ENCODE data around the gene ALKBH3.

Gene ALKBH3

DNA sequence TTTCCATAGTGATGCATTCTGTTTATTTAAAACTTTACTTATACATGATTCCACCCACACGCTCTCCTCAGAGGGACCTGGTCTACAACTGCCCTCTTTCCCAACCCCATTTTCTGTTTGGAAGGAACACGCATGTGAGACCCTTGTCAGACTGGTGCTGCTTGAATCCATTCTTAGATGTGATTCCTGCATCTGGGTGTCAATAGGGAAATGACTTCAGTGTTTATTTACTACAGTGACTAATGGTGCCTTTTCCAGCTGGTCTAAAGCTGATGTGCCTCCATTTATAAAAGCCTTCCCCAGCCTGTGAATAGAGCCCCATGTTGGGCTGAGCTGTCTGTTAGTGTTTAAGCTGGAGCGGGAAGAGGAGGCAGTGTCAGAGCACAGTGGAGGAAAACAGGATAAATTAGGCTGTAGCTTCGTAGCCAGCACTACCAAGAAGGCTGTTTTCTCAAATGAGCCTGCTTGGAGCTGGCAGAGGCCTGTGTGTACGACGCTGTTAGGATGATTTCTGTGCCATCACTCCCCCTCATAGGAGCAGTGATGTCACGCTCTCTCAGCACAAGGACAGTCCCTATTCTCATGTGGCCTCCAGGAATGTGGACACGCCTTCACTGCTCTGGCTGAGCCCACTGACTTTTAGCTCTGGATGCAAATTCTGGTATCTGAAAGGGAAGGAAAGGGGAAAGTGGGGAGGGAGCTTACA is 42.9 kb downstream of the ALKBH3 start:
- DNase-seq: no peak

DNA sequence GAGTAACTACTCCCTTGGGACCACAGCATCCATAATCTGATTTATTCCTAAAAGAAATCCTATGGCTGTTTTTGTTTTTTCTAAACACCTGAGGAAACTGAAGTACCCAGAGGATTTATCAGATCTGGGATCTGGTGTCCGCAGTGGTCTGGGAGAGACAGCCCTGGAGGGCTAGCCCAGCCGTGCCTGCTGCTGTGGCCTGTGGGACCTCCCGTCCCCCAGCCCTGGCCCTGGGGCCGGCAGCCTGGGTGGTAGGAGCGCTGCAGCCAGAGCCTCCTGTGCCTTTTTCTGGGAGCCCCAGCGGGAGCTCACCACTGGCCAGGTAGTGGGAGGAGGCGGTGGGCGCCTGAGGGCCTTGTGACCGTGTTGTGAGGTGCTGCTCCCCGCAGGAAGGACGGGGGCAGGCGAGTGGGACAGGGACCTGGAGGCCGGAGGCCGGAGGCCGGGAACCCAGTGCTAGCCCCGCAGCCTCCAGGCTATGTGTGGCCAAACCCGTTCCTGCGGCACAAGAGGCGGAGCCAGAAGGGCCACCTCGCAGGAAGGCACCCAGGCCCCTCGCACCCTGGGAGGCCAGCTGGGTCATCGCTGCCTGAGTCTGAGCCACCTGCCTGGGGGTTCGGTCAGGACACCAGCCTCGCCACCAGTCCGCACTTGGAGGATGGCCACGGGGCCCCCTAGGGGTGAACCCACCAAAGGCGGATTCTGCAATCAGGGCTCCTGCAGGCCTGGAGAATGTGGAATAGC is 43.7 kb downstream of the ALKBH3 start:
- DNase-seq: no peak

DNA sequence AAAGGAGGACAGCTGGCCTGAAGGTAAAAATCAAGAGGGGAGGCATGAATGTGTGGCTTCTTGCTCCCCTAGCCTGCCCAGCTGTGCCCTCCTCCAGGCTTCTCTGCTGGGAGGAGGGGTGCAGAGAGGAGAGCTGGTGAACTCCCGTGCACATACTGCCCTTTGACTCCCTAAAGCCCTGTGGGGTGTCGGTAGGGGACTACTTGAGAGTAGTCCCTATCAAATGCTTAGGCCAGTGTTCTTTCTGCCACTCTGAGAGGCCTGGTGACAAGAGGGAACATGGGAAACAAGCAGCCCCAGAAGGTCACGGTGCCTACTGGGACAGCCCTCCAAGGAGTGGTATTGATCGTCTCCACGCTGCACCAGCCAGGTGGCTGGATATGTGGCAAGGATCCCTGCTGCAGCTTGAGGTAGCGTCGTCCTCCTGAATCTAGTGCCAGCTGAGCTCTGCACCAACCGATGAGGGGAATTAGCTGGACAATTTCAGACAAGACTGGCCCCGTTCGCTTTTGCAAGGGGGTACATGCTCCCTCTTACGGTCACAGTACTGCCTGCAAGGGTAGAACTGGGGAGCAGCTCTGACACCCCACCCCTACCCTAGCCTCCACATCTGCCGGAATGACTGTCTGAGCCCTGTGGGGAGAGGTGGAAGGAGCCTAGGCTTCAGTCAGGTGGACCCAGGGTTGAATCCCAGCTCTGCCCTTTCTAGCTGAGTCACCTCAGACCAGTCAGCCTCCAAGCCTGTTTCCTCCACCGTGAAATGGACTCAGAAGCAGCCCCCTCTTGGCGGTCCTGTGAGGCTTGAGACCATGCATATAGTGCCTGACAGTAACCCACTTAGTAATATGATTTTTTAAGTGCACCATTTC is 44.7 kb downstream of the ALKBH3 start:
- DNase-seq: no peak

DNA sequence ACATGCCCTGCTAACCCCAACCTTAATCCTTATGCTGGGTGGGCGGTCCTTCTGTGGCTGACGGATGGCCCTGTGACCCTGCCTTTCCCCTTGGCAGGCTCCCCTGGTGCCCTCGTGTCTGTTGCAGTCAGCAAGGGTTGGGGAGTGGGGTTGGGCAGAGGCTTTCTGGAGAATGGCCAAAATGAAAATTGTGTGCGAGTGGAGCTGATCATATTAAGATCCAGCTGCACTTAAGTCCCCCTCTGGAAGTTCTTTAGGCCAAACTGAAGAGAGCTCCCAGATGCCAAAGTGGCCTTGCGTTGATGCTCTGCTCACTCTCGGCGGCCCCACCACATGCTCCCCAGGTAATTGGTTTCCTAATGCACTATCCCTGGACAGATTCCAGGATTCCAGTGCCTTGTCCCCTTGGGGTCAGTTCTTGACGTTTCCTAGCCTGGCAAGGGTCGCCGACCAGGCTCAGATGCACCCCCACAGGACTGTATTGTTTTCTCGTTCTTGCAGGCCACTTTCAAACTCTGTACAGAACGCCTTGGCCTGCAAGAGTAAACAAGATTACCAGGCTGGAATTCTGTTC is 45.4 kb downstream of the ALKBH3 start:
- no peak for DNase-seq

DNA sequence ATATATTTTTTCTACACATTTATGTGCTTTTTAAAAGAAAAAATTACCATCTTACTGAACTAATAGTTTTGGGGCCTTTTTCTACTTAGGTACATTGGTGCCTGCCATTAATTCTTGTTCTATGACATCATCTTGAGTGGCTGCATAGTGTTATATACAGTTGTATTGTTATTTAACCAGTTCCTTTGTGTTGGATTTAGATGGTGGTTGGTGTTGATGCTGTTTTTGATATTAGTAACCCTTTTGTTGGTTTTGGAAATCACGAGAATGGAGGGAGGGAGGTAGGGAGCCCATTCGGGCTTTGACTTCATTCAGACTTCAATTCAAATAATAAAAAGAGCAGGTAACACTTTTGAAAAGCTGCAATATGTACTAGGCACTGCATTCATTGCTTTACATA is 46.4 kb downstream of the ALKBH3 start:
- no peak for DNase-seq

DNA sequence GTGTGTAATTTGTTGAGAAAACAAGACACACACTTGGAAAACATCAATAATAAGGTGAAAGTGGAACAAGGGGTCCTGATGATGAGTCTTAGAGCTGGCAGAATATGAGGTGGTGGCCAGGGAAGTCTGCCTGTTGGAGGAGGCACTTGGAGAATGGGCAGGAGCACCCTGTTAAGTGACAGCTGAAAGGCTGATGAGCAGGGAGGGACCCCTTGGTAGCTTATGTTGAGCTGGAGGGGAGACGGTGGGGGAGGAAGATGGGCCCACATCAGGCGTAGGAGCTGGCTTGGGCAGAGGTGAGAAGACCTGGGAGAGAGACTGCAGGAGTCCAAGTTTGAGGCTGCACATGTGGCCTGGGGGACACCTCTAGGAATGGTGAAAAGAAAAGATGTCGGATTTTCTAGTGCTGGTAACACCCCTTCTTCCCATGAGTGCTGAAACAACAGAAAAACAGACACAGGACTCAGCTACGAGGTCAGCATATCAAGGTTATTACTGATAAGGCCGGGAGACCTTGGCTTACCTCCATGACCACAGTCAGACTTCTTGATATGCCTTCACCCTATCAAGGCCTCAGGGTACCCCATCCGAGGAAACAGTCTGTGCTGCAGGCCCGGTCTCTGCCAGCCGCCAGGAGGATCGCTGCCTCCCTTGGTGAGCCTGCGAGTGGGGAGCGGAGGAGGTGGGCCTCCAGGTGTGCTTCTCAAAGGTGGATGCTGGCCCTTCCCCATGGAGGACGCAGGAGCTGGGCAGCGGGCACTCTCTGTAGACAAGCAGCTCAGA is 47.5 kb downstream of the ALKBH3 start:
- DNase-seq: no peak

DNA sequence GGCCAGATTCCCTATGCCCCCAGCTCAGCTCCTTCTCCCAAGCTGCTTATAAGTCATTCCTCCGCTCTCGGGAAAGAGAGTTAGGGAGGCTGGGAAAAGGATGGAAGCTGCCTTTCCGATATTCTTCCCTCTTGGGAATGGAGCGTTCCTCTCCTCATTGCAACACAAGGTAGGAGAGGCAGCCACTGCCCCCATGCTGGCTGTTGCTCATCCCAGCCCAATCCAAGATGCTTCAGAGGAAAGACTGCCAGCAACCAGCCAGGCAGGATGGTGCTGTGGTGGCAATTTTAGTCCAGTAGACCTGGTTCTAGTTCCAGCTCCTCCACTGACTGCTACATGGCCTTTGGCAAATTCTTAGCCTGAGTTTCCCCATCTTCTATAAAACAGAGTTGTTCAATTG is 48.1 kb downstream of the ALKBH3 start:
- DNase-seq: no peak

DNA sequence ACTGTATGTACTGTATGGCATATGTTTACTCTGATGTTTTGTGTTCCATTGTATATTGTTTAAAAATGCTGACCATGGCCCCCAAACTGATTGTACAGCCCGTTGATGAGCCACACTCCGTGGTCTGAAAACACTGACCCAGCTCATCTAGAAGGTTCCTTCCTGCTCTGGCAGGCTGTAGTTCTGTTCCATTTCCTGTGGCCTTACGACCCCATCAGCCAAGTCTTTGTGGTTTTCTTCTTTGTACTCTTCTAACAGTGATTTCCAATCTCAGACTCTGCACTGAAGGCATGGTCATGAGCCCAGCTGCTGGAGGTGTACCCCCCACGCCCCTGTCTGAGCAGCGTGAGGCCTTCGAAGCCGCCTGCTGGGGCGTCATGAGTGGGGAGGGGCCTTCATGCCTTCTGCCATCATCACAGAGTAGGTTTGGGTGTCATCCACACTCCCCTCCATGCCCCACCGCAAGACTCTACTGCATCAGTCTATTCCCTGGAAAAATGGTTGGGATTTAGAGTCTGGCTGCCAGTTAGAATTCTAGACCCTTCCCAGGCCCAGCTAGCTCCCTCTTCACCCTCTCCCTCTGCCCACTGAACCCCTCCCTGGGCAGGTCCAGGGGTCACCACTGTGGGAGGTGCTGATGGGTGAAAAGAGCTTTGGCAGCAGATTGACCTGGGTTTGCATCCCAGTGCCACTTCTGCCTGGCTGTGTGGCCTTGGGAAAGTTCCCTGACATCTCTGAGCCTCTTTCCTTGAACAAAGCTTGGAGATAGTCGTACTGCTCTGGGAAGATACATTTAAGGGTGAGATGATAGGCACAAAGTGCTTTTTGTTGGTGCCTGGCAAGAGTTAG is 50.5 kb downstream of the ALKBH3 start:
- DNase-seq: no peak

DNA sequence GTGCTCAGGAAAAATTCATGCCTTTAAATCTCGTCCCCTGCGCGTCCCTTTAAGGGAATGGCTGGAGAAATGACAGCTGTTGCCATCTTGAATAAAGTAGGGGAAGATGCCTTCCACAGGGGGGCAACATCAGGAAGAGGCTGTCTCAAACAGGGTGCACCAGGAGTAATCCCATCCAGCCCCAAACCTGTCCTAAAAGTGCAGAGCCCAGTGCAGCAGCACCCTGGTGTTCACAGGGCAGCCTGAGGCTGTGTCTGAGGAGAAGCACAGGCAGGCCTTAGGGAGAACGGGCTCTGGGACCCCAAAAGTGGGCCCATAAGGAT is 51.0 kb downstream of the ALKBH3 start:
- DNase-seq: no peak

DNA sequence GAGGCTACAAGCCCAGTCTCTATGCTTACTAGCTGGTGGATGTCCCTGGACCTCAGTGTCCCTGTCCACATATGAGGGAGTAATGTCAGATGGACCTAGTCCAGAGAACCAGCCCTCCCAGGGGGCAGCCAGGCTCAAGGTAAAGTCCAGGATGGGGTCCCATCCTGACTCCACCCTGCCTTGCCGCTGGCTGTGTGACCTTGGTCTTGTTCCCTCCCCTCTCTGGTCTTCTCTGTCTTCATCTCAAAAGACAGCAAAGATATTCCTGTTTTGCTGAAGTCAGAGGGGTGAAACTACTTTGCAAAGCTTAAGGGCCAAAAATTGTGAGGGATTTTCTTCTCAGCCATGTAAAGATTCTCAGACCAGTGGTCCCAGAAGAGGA is 52.6 kb downstream of the ALKBH3 start:
- DNase-seq: no peak

DNA sequence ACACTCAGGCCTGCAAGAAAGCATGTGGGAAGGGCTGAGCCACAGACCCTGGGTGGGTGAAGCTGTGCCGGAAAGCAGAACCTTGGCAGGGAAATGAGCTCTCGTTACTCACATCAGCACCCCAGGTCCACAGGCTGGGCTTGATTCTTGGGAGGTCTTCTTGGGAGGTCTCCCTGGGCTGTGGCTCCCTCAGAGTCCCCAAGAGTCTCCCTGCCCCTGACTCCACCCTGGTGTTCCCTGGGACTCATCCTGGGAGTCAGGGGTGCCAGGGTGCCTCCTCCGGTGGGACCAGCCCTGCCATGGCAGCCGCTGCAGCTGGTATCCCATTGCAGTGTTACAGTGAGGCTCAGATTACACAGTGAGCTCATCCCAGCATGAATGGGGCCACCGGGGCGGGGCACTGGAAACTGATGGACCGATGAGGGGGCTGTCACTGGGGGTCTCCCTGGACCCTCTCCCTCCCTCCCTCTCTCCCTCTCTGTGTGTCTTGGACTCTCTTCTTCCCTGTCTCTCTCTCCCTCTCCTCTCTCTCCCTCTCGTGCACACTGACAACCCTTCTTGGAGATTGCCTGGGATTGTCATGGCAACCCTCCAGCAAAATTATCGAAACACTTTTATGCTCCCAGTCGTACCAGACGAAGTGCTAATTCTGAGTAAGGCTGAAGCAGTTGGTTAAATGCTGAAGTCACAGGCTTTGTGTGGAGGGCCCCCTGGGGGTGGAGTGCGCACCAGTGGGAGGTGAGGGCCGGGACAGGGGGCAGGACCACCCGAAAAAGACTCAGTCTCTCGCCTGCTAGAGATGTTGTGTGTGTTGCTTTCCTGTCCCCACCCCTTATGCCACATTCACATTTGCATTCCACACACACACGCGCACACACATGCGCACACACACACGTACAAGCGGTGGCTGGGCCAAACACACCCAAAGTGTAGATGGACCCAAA is 53.2 kb downstream of the ALKBH3 start:
- DNase-seq: no peak

DNA sequence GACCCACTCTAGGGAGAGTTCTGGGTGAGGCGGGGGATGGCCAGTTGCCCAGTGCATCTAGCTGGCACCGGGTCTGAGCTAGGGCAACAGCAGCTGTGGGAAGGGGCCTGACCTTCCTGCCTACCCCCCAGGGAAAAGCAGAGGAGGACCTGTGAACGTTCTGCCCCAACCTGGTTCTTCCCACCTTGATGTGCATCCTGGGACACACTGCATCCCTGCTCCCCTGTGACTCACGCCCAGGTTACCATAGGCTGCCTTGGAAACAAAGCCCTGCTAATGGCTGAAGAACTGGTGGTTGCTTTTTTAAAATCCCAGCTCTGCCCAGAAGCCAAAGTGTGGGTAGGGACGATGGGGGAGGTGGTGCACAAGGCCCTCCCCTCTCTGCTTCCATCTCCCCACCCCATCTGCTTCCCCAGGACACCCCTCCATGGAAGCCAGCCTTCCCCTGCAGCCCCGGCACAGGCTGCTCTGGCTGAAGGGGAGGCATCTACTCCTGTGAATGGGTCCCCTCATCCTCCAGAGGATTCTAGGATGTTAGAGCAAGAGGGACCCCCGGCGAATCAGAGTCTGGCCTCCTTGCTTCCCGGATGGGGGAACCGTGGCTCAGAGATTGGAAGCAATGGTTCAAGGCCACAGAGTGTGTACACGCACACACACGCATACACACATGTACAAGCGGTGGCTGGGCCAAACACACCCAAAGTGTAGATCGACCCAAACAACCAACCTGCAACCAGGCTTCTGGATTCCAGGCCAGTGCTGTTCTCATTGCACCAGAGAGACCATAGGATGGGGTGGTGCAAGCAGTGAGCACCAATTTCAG is 54.2 kb downstream of the ALKBH3 start:
- DNase-seq: no peak

DNA sequence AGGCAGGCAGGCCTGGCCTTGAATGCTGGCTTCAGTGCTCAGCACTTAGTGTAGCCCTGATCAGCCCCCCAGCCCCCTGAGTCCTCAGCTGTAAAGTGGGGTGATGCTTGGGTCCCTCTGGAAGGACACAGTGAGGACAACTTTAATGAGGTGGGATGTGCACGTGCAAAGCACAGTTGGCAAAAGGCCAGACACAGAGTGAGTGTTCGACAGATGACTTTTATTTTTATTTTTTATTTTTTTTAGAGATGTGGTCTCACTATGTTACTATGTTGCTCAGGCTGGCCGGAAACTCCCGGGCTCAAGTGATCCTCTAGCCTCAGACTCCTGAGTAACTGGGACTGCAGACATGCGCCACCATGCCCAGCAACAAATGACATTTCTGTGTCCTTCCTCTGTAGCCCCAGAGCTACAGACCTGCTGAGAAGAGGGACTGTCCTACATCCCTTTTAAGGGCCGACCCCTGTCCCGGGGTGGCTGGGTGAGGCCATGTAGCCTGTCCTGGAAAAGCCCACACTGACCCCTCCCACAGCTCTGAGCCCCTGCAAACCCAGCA is 54.9 kb downstream of the ALKBH3 start:
- DNase-seq: no peak

DNA sequence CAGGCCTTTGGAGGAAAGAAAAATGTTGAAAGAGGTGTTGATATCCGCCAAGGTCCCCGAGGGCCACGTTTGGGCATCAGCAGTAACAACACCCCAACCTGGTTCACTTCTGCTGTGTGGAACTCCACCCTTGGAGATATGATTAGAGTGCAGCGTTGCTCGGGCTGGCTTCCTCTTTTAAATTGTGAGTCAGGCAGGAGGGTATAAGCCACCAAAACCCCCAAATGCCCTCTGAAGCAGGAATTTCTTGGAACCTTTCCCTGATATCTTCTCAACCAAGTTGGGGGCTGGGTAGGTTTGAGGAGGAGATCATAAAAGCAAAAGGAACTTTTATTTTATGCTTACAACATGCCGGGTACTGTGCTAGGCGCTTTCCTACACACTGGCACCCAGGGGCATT is 55.4 kb downstream of the ALKBH3 start:
- DNase-seq: no peak

DNA sequence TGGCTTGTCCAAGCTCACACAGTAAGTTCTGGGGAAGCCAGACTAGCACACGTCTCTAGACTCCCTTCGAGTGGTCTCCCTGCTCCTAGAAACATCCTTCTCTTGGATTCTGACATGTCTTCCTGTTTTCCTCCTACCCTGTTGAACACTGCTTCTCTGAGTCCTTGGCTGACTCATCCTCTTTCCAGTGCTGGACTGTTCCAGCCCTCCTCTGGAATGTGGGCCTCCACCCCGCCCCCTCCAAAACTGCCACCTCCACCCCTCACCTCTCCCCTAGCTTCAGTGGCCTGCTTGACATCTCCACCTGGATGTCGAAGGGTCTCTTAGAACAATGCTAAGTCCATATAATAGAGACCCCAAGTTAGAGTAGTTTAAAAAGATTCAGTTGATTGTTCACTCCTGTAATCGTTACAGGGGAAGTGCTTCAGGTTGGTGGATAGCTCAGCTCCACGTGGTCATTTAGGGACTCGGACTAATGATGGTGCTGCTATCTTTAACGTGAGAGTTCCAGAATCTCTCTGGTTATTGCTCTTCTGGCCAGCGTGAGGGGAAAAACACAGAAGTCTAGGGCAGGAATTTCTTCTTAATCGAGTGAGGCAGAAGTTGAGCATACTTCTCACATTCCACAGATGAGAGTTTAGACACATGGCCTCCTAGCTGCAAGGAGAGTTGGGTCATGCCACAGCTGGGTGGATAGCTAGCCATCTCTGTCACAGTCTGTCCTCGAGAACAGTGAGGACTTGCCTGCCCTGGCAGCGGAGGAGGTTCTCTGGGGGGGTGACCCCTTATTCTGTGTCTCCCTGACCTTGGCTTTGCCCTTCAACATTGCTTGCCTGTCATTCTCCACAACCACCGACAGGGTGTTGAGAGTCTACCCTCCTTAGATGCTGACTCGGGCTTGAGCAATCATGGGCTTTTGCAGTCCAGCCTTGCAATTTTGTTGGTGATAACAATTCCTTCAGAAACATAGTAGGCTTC is 57.1 kb downstream of the ALKBH3 start:
- no peak for DNase-seq

DNA sequence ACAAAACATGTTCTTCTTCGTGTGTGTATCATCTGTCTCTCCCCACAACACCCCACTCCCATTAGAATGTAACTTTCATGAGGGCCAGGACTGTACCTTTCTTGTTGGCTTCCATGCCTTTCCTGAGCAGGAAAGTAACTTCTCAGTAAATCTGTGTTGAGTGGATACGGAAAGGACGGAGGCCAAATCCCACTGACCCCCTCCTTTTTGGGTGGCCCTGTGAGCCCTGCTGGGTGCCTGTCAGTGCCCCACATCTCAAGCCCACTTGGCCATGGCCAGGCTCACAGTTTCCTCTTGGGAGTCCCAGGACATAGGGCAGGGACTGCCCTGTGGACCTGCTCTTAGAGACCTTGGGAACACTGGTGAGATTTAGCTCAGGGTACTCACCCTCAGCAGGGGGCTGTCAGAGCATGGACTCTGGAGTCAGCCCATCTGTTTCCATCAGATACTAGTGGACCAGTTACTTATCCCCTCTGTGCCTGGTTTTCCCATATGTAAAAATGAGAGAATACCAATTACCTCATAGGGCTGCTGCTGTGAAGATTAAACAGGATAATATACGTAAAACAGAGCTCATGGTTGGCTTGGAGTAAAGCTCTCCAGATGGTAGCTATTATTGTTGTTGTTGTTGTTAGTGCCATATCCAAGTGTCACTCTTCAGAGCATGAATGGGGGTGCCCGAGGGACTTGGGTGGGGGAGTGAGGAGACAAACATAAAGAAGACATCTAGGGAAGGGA is 60.8 kb downstream of the ALKBH3 start:
- DNase-seq: no peak

DNA sequence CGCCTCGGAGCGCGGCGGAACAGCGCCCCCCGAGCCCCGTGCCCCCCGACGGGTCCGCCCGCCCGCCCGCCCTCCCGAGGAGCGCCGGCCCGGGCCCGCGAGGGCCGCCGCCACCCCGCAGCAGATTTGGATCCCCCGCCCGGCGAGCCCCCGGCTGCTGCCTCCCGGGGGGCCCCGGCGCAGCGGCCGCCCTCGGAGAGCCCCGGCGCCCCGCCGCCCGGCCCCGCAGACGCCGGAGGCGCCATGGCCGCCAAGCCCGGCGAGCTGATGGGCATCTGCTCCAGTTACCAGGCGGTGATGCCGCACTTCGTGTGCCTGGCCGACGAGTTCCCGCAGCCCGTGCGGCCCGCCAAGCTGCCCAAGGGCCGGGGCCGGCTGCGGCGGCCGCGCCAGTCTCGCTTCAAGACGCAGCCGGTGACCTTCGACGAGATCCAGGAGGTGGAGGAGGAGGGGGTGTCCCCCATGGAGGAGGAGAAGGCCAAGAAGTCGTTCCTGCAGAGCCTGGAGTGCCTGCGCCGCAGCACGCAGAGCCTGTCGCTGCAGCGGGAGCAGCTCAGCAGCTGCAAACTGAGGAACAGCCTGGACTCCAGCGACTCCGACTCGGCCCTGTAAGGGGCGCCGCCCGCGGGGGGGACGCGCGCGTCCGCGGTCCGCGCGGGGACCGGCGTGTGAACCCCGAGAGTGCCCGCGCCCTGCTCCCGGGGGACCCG is 62.2 kb downstream of the ALKBH3 start:
- no peak for DNase-seq
